ENCODE measurements around the gene UGT1A4. TPM values are rescaled to one million over a fixed set of nuclear protein-coding genes. Genes with fewer than 3 reads are reported as not detected.
A peak's percentile ranks its signal among the peaks of the same experiment; 100 is the strongest.

The UGT1A4 gene
- polyA plus RNA-seq, 4 donors: 0.09 to 7.3 (median 0.66) TPM; not detected in 1

- Histone ChIP-seq H3K4me3 (ENCODE audit: low read depth in 1 of 3, low read length in 3 of 3) (no peak overlapping the region), H3K4me1 (ENCODE audit: control insufficient read depth in 3 of 3, insufficient read depth in 2 of 3, low read depth in 1 of 3, low read length in 2 of 3) (no peaks in the 10 kb centered on the region), H3K27me3 (ENCODE audit: control insufficient read depth in 3 of 3, insufficient read depth in 3 of 3, low read length in 3 of 3) (peaks cover 0 to 2% (median 0%) of the 10 kb centered on the region in 3 donors), H3K9me3 (ENCODE audit: control insufficient read depth in 2 of 2, insufficient read depth in 1 of 2, low read depth in 1 of 2, low read length in 1 of 2) (no peaks in the 10 kb centered on the region), H3K36me3 (ENCODE audit: control insufficient read depth in 3 of 3, insufficient read depth in 2 of 3, low read depth in 1 of 3, low read length in 3 of 3) (no peaks in the 10 kb centered on the region), H3K27ac (ENCODE audit: low read depth in 1 of 3, low read length in 2 of 3) (no peak overlapping the region)
- 88 to 97% (median 91%) methylated on average over 6 of the region's 6 CpGs for WGBS, 3 donors
- DNase-seq: no peak
- FAIRE-seq: no peak
These were observed 91.8 kb downstream of the UGT1A4 start for GRCh38 chr2:233810385-233810784.

GRCh38 chr2:233811087-233811486, 92.6 kb downstream of the UGT1A4 start:
- Histone ChIP-seq H3K9me3 (ENCODE audit: control insufficient read depth in 2 of 2, insufficient read depth in 1 of 2, low read depth in 1 of 2, low read length in 1 of 2) (no peaks in the 10 kb centered on the region), H3K27me3 (ENCODE audit: control insufficient read depth in 3 of 3, insufficient read depth in 3 of 3, low read length in 3 of 3) (peaks cover 0 to 2% (median 0%) of the 10 kb centered on the region in 3 donors), H3K4me3 (ENCODE audit: low read depth in 1 of 3, low read length in 3 of 3) (no peak overlapping the region), H3K27ac (ENCODE audit: low read depth in 1 of 3, low read length in 2 of 3) (no peak overlapping the region), H3K4me1 (ENCODE audit: control insufficient read depth in 3 of 3, insufficient read depth in 2 of 3, low read depth in 1 of 3, low read length in 2 of 3) (no peaks in the 10 kb centered on the region), H3K36me3 (ENCODE audit: control insufficient read depth in 3 of 3, insufficient read depth in 2 of 3, low read depth in 1 of 3, low read length in 3 of 3) (no peaks in the 10 kb centered on the region)
- no peak for DNase-seq
- FAIRE-seq: no peak
- 66 to 81% (median 71%) methylated on average over 4 of the region's 4 CpGs for WGBS, 3 donors

GRCh38 chr2:233811732-233812131, 93.2 kb downstream of the UGT1A4 start:
- FAIRE-seq (no peak), DNase-seq (no peak)
- peaks cover 0 to 2% of the 10 kb centered on the region in 2 donors for H3K9me3 ChIP-seq (ENCODE audit: control insufficient read depth in 2 of 2, insufficient read depth in 1 of 2, low read depth in 1 of 2, low read length in 1 of 2)
- no peak overlapping the region for H3K4me3 ChIP-seq (ENCODE audit: low read depth in 1 of 3, low read length in 3 of 3)
- WGBS, 3 donors: 89 to 98% (median 90%) methylated on average over 8 of the region's 8 CpGs
- peaks cover 0 to 5% (median 0%) of the 10 kb centered on the region in 3 donors for H3K4me1 ChIP-seq (ENCODE audit: control insufficient read depth in 3 of 3, insufficient read depth in 2 of 3, low read depth in 1 of 3, low read length in 2 of 3)
- H3K36me3 ChIP-seq (ENCODE audit: control insufficient read depth in 3 of 3, insufficient read depth in 2 of 3, low read depth in 1 of 3, low read length in 3 of 3): no peaks in the 10 kb centered on the region
- H3K27ac ChIP-seq (ENCODE audit: low read depth in 1 of 3, low read length in 2 of 3): no peak overlapping the region
- H3K27me3 ChIP-seq (ENCODE audit: control insufficient read depth in 3 of 3, insufficient read depth in 3 of 3, low read length in 3 of 3): peaks cover 0 to 2% (median 0%) of the 10 kb centered on the region in 3 donors

GRCh38 chr2:233813236-233814055, 94.9 kb downstream of the UGT1A4 start:
- FAIRE-seq (no peak), DNase-seq (no peak)

GRCh38 chr2:233814056-233814835, 95.7 kb downstream of the UGT1A4 start:
- Histone ChIP-seq H3K27me3 (ENCODE audit: control insufficient read depth in 3 of 3, insufficient read depth in 3 of 3, low read length in 3 of 3) (no peaks in the 10 kb centered on the region), H3K36me3 (ENCODE audit: control insufficient read depth in 3 of 3, insufficient read depth in 2 of 3, low read depth in 1 of 3, low read length in 3 of 3) (no peaks in the 10 kb centered on the region), H3K4me1 (ENCODE audit: control insufficient read depth in 3 of 3, insufficient read depth in 2 of 3, low read depth in 1 of 3, low read length in 2 of 3) (peaks cover 0 to 23% (median 0%) of the 10 kb centered on the region in 3 donors), H3K27ac (ENCODE audit: low read depth in 1 of 3, low read length in 2 of 3) (no peak overlapping the region), H3K4me3 (ENCODE audit: low read depth in 1 of 3, low read length in 3 of 3) (no peak overlapping the region), H3K9me3 (ENCODE audit: control insufficient read depth in 2 of 2, insufficient read depth in 1 of 2, low read depth in 1 of 2, low read length in 1 of 2) (peaks cover 0 to 2% of the 10 kb centered on the region in 2 donors)
- DNase-seq (no peak), FAIRE-seq (no peak)
- WGBS, 3 donors: 83 to 100% (median 91%) methylated on average over 2 of the region's 2 CpGs

More at GRCh38 chr2:233813236-233814055, 94.9 kb downstream of the UGT1A4 start:
- WGBS, 3 donors: 89 to 92% (median 92%) methylated on average over 3 of the region's 3 CpGs
- H3K27me3 ChIP-seq (ENCODE audit: control insufficient read depth in 3 of 3, insufficient read depth in 3 of 3, low read length in 3 of 3): no peaks in the 10 kb centered on the region
- no peak overlapping the region for H3K27ac ChIP-seq (ENCODE audit: low read depth in 1 of 3, low read length in 2 of 3)
- H3K36me3 ChIP-seq (ENCODE audit: control insufficient read depth in 3 of 3, insufficient read depth in 2 of 3, low read depth in 1 of 3, low read length in 3 of 3): no peaks in the 10 kb centered on the region
- peaks cover 0 to 20% (median 0%) of the 10 kb centered on the region in 3 donors for H3K4me1 ChIP-seq (ENCODE audit: control insufficient read depth in 3 of 3, insufficient read depth in 2 of 3, low read depth in 1 of 3, low read length in 2 of 3)
- no peak overlapping the region for H3K4me3 ChIP-seq (ENCODE audit: low read depth in 1 of 3, low read length in 3 of 3)
- peaks cover 0 to 2% of the 10 kb centered on the region in 2 donors for H3K9me3 ChIP-seq (ENCODE audit: control insufficient read depth in 2 of 2, insufficient read depth in 1 of 2, low read depth in 1 of 2, low read length in 1 of 2)

GRCh38 chr2:233815861-233816260, 97.3 kb downstream of the UGT1A4 start:
- no peak overlapping the region for H3K4me3 ChIP-seq (ENCODE audit: low read depth in 1 of 3, low read length in 3 of 3)
- FAIRE-seq: no peak
- peaks cover 0 to 2% of the 10 kb centered on the region in 2 donors for H3K9me3 ChIP-seq (ENCODE audit: control insufficient read depth in 2 of 2, insufficient read depth in 1 of 2, low read depth in 1 of 2, low read length in 1 of 2)
- H3K4me1 ChIP-seq (ENCODE audit: control insufficient read depth in 3 of 3, insufficient read depth in 2 of 3, low read depth in 1 of 3, low read length in 2 of 3): peaks cover 0 to 23% (median 0%) of the 10 kb centered on the region in 3 donors
- H3K27me3 ChIP-seq (ENCODE audit: control insufficient read depth in 3 of 3, insufficient read depth in 3 of 3, low read length in 3 of 3): no peaks in the 10 kb centered on the region
- H3K27ac ChIP-seq (ENCODE audit: low read depth in 1 of 3, low read length in 2 of 3): no peak overlapping the region
- no peaks in the 10 kb centered on the region for H3K36me3 ChIP-seq (ENCODE audit: control insufficient read depth in 3 of 3, insufficient read depth in 2 of 3, low read depth in 1 of 3, low read length in 3 of 3)
- 80 to 96% (median 90%) methylated on average over 6 of the region's 6 CpGs for WGBS, 3 donors
- no peak for DNase-seq

- FAIRE-seq: no peak
- DNase-seq: no peak
- Histone ChIP-seq H3K9me3 (ENCODE audit: control insufficient read depth in 2 of 2, insufficient read depth in 1 of 2, low read depth in 1 of 2, low read length in 1 of 2) (peaks cover 0 to 2% of the 10 kb centered on the region in 2 donors), H3K27me3 (ENCODE audit: control insufficient read depth in 3 of 3, insufficient read depth in 3 of 3, low read length in 3 of 3) (no peaks in the 10 kb centered on the region), H3K36me3 (ENCODE audit: control insufficient read depth in 3 of 3, insufficient read depth in 2 of 3, low read depth in 1 of 3, low read length in 3 of 3) (no peaks in the 10 kb centered on the region), H3K4me3 (ENCODE audit: low read depth in 1 of 3, low read length in 3 of 3) (no peak overlapping the region), H3K4me1 (ENCODE audit: control insufficient read depth in 3 of 3, insufficient read depth in 2 of 3, low read depth in 1 of 3, low read length in 2 of 3) (peaks cover 0 to 23% (median 0%) of the 10 kb centered on the region in 3 donors), H3K27ac (ENCODE audit: low read depth in 1 of 3, low read length in 2 of 3) (peak overlapping the region in 1 of 3 donors; percentile 60)
- 60 to 74% (median 61%) methylated on average over 2 of the region's 2 CpGs for WGBS, 3 donors
These were observed 97.8 kb downstream of the UGT1A4 start for GRCh38 chr2:233816334-233816733.

GRCh38 chr2:233816771-233817170, 98.2 kb downstream of the UGT1A4 start:
- H3K36me3 ChIP-seq (ENCODE audit: control insufficient read depth in 3 of 3, insufficient read depth in 2 of 3, low read depth in 1 of 3, low read length in 3 of 3): no peaks in the 10 kb centered on the region
- no peak overlapping the region for H3K4me3 ChIP-seq (ENCODE audit: low read depth in 1 of 3, low read length in 3 of 3)
- FAIRE-seq: no peak
- peaks cover 0 to 23% (median 2%) of the 10 kb centered on the region in 3 donors for H3K4me1 ChIP-seq (ENCODE audit: control insufficient read depth in 3 of 3, insufficient read depth in 2 of 3, low read depth in 1 of 3, low read length in 2 of 3)
- peak in 1 of 2 donors; percentile 71 for DNase-seq
- H3K27ac ChIP-seq (ENCODE audit: low read depth in 1 of 3, low read length in 2 of 3): peak overlapping the region in 1 of 3 donors; percentile 60
- 77 to 78% (median 77%) methylated on average over 4 of the region's 4 CpGs for WGBS, 3 donors
- H3K27me3 ChIP-seq (ENCODE audit: control insufficient read depth in 3 of 3, insufficient read depth in 3 of 3, low read length in 3 of 3): no peaks in the 10 kb centered on the region
- peaks cover 0 to 2% of the 10 kb centered on the region in 2 donors for H3K9me3 ChIP-seq (ENCODE audit: control insufficient read depth in 2 of 2, insufficient read depth in 1 of 2, low read depth in 1 of 2, low read length in 1 of 2)

Measured in small intestine (tissue), 7 donors.